ENCODE results near the gene BBC3. TPM values are rescaled to one million over a fixed set of nuclear protein-coding genes. Genes with fewer than 3 reads are reported as not detected.
A peak's percentile ranks its signal among the peaks of the same experiment; 100 is the strongest.
"Not testable (repeated sequence)": the region's sequence is repeated elsewhere in the genome, so short reads cannot be mapped to it uniquely, and the experiment has no call there.

Gene BBC3
- total and polyA plus RNA-seq, 8 donors = 5.5 to 19.4 (median 9.2) TPM

DNA sequence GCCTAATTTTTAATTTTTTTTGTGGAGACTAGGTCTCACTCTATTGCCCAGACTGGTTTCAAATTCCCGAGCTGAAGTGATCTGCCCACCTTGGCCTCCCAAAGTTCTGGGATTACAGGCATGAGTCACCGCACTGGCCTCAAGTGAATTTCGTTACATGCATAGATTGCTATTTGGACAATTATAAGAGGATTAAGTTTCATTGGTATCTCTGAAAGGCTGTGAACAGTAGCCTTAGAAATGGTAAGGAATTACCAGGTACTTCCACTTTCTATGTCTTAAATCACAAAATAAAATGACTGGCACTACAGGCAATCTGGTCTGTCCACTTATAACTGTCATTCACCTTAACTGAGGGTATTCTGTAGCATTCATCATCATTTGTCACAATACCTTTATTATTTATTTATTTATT lies 22.5 kb upstream of the BBC3 start:
- intact Hi-C loops (cut with DNase I) = no loop called here
- no peak for DNase-seq
- Histone ChIP-seq H3K27me3 (no peaks in the 10 kb centered on the region), H3K27ac (no peak overlapping the region), H3K4me1 (peaks cover 0 to 6% (median under 1%) of the 10 kb centered on the region in 3 donors), H3K9me3 (no peaks in the 10 kb centered on the region), H3K36me3 (no peaks in the 10 kb centered on the region), H3K4me3 (no peak overlapping the region)
- FAIRE-seq = no peak
- TF ChIP-seq, protein P1, sequence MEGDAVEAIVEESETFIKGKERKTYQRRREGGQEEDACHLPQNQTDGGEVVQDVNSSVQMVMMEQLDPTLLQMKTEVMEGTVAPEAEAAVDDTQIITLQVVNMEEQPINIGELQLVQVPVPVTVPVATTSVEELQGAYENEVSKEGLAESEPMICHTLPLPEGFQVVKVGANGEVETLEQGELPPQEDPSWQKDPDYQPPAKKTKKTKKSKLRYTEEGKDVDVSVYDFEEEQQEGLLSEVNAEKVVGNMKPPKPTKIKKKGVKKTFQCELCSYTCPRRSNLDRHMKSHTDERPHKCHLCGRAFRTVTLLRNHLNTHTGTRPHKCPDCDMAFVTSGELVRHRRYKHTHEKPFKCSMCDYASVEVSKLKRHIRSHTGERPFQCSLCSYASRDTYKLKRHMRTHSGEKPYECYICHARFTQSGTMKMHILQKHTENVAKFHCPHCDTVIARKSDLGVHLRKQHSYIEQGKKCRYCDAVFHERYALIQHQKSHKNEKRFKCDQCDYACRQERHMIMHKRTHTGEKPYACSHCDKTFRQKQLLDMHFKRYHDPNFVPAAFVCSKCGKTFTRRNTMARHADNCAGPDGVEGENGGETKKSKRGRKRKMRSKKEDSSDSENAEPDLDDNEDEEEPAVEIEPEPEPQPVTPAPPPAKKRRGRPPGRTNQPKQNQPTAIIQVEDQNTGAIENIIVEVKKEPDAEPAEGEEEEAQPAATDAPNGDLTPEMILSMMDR (IDR thresholded peaks at IDR 0.05) = no peak
- 77 to 84% methylated on average over 3 of the region's 3 CpGs for WGBS, 2 donors
- ATAC-seq = no peak

DNA sequence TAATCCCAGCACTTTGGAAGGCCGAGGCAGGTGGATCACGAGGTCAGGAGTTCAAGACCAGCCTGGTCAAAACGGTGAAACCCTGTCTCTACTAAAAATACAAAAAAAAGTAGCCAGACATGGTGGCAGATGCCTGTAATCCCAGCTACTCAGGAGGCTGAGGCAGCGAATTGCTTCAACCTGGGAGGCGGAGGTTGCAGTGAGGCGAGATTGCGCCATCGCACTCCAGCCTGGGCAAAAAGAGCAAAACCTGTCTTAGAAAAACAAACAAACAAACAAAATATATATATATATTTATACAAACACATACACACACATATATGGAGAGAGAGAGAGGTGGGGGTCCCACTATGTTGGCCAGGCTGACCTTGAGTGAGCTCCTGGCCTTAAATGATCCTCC lies 22.0 kb upstream of the BBC3 start:
- H3K4me3 ChIP-seq; H3K9me3 ChIP-seq; H3K36me3 ChIP-seq; H3K4me1 ChIP-seq; FAIRE-seq; H3K27me3 ChIP-seq; ATAC-seq; H3K27ac ChIP-seq; DNase-seq; intact Hi-C loops (cut with DNase I): not testable (repeated sequence)
- WGBS, 2 donors = 79 to 87% methylated on average over 8 of the region's 8 CpGs

DNA sequence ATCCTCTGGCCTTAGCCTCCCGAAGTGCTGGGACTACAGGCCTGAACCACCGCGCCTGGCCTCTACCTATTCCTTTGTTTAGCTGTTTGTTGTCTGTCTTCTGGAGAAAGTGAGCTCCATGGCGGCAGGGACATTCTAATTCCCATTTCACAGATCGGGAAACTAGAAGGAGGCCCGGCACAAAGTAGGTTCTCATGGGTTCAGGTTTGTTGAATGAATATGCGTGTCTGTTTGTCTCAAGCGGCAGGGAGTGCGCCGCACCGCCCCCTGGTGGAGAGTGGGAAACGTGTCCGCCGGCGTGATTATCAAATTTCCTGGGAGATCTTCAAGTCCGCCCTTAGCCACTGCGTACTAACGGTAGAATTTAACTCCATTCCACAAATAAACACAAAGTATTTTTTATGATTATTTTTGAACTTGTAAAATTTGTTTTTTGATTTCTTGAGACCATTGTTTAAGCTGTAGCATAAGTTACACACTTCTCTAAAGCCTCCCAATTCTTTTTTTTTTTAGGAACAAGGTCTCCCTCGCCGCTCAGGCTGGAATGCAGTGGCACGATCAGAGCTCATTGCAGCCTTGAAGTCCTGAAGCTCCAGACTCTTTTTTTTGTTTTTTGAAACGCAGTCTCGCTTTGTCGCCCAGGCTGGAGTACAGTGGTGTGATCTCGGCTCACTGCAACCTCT lies 16.4 kb upstream of the BBC3 start:
- Histone ChIP-seq H3K27me3 (no peaks in the 10 kb centered on the region), H3K4me3 (no peak overlapping the region), H3K36me3 (no peaks in the 10 kb centered on the region), H3K27ac (no peak overlapping the region), H3K9me3 (no peaks in the 10 kb centered on the region), H3K4me1 (peaks cover 3 to 5% (median 4%) of the 10 kb centered on the region in 3 donors)
- TF ChIP-seq, protein P1 (IDR thresholded peaks at IDR 0.05) = peak; percentile 80 to 89 (median 88)
- ATAC-seq (peak in 3 of 4 donors; percentile 29 to 59 (median 54)), DNase-seq (peak; percentile 53 to 93 (median 82)), FAIRE-seq (no peak)
- WGBS, 2 donors = 21 to 25% methylated on average over 25 of the region's 25 CpGs
- intact Hi-C loops (cut with DNase I) = loop anchor here in 2 of 3 donors (5.0 to 10.0 kb wide), 3 partner anchors 40 to 100 kb away; no protein-coding TSS in a partner anchor

DNA sequence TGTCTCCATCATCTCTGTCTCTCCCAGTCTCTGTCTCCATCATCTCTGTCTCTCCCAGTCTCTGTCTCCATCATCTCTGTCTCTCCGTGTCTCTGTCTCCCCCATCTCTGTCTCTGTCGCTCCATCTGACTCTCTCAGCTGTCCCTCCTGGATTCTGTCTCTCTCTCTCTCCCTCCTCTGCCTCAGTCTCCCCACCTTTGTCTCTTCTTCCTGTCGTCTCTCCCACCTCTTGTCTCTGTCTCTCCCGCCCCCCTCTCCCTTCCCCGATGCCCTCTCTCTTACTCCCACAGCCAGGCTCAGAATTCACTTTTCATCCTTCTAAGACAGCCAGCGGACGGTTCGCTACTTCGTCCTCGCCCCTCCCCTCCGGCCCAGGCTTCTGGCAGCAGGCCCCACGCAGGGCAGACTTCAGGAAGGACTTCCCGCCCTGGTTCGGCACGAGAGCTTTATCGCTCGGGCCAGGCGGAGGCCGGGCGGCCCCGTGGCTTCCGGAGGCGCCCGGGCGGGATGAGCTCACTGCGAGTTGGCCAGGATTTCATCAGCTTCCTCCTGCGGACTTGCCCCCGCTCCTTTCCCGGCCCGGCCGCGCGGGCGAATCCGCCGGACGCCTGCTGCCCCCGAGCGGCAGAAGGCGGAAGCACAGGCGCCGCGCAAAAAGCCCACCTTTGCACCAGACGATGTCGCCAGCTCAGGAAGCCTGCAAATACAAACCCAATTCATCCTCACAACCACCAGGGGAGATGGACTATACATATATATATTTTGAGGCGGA lies 13.0 kb upstream of the BBC3 start:
- Histone ChIP-seq H3K4me3 (peak overlapping the region in 2 of 4 donors; percentile 6 to 17), H3K27ac (peak overlapping the region in 1 of 4 donors; percentile 41), H3K9me3 (no peaks in the 10 kb centered on the region), H3K4me1 (peaks cover 5 to 11% (median 8%) of the 10 kb centered on the region in 3 donors), H3K27me3 (no peaks in the 10 kb centered on the region), H3K36me3 (no peaks in the 10 kb centered on the region)
- DNase-seq = peak; percentile 80 to 94 (median 92)
- TF ChIP-seq, protein P1 (IDR thresholded peaks at IDR 0.05) = peak; percentile 97 to 98 (median 97)
- intact Hi-C loops (cut with DNase I) = loop anchor here in 1 of 3 donors (10.0 kb wide), 1 partner anchor 89 kb away; no protein-coding TSS in a partner anchor
- no peak for FAIRE-seq
- peak; percentile 74 to 88 (median 82) for ATAC-seq
- WGBS, 2 donors = 3 to 4% methylated on average over 39 to 46 of the region's 46 CpGs

DNA sequence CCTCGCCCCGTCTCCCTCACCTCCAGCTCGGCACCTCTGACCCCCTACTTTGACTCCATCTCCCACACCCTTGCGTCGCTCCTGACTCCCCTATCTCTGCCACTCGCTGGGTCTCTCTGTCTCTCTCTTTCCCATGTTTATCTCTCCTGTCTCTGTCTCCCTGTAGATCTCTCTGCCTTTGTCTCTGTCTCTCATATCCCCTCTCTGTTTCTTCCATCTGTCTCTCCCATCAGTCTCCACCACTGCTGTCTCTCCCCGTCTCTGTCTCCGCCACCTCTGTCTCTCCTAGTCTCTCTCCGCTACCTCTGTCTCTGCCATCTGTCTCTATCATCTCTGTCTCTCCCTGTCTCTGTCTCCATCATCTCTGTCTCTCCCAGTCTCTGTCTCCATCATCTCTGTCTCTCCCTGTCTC lies 12.4 kb upstream of the BBC3 start:
- H3K36me3 ChIP-seq = no peaks in the 10 kb centered on the region
- no peaks in the 10 kb centered on the region for H3K27me3 ChIP-seq
- H3K9me3 ChIP-seq = no peaks in the 10 kb centered on the region
- ATAC-seq (no peak), FAIRE-seq (no peak), DNase-seq (no peak)
- 21 to 31% methylated on average over 6 to 8 of the region's 9 CpGs for WGBS, 2 donors
- TF ChIP-seq, protein P1 (IDR thresholded peaks at IDR 0.05) = no peak
- intact Hi-C loops (cut with DNase I) = loop anchor here in 1 of 3 donors (10.0 kb wide), 1 partner anchor 89 kb away; no protein-coding TSS in a partner anchor
- no peak overlapping the region for H3K27ac ChIP-seq
- H3K4me1 ChIP-seq = peaks cover 5 to 11% (median 8%) of the 10 kb centered on the region in 3 donors
- H3K4me3 ChIP-seq = peak overlapping the region in 1 of 4 donors; percentile 9

Data from pancreas (tissue), 10 donors.